A549 (cell line): ENCODE measurements around the gene GLRX2.

Experiments
- CHD4 ChIP-seq: fragments of 200-600 bp; sonication (generic); IDR thresholded peaks from 2 replicates; pipeline ENCODE4 v1.6.1; 2016; ENCODE audit warnings: antibody characterized with exemption, mild to moderate bottlenecking, borderline replicate concordance
- EP300 ChIP-seq, 2 experiments: fragments of >200 bp; sonication (Bioruptor Twin); formaldehyde crosslinking; IDR thresholded peaks; 2 replicates in 1 of 2; 3 replicates in 1 of 2; pipeline ENCODE4 v1.6.1; 2016 to 2017
- HDAC2 ChIP-seq: fragments of 200-600 bp; sonication (generic); IDR thresholded peaks from 2 replicates; pipeline ENCODE4 v1.6.1; 2016
- MAFK ChIP-seq: fragments of 450-650 bp; IDR thresholded peaks from 2 replicates; pipeline ENCODE4 v1.6.1; 2014; ENCODE audit not compliant: partially characterized antibody
- MYC ChIP-seq: IDR thresholded peaks from 2 replicates; pipeline ENCODE4 v1.6.1; 2012; ENCODE audit warnings: mild to moderate bottlenecking, inconsistent platforms, low read length, improper control_type of control experiment, borderline replicate concordance
- POLR2A ChIP-seq: IDR thresholded peaks from 2 replicates; pipeline ENCODE4 v1.6.1; 2012; ENCODE audit warnings: mild to moderate bottlenecking, low read length
- RAD21 ChIP-seq, 2 experiments: fragments of >200 bp in 1 of 2; sonication (Bioruptor Twin) in 1 of 2; formaldehyde crosslinking in 1 of 2; IDR thresholded peaks in 1 of 2; conservative IDR thresholded peaks in 1 of 2; 2 replicates in 1 of 2; 3 replicates in 1 of 2; pipeline ENCODE4 v1.6.1; 2012 to 2018; ENCODE audit warnings: inconsistent platforms in 1 of 2
- RCOR1 ChIP-seq: fragments of 150-350 bp; IDR thresholded peaks from 2 replicates; pipeline ENCODE4 v1.6.1; 2014; ENCODE audit warnings: antibody characterized with exemption, low read length, low read depth
- SREBF2 ChIP-seq: fragments of 450-650 bp; IDR thresholded peaks from 2 replicates; pipeline ENCODE4 v1.6.1; 2014; ENCODE audit warnings: mild to moderate bottlenecking, moderate library complexity
- ZC3H11A ChIP-seq: fragments of 450-650 bp; IDR thresholded peaks from 2 replicates; pipeline ENCODE4 v1.6.1; 2014; ENCODE audit warnings: antibody characterized with exemption, mild to moderate bottlenecking
- TF ChIP-seq, protein P1 (sequence below): fragments of >200 bp; sonication (Bioruptor Twin); formaldehyde crosslinking; IDR thresholded peaks from 3 replicates; pipeline ENCODE4 v1.5.1; 2016
- TF ChIP-seq, protein P2 (sequence below): fragments of >200 bp; sonication (Bioruptor Twin); formaldehyde crosslinking; IDR thresholded peaks from 3 replicates; pipeline ENCODE4 v1.6.1; 2016

DNA sequence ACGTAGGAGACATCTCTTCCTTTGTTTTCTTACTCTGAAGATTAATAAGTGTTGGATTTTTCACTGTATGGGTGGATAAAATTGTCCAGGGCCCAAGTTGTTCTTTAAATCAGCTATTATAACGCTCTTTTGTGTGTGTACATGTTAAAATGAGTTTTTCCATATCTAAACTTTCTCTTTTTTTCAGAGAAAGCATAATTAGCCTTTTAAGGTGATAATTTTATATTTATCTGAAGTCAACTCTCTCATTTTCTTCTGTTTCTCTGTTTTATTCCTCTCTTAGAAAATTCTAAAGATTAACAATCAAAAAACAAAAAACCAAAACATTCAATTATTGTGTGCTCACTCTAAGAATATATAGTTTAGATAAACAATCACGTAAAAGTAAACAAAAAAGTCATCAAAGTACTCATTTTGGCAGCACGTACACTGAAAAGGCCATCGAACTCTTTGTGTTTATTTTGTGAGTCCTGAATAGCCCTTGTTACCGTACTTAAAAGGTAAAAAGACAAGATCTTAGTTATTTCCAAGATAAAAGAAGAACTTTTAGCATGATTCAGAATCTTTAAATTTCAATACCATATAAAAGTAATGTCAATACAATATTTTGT lies 9.4 kb upstream of the GLRX2 start:
- no peak for TF ChIP-seq POLR2A
- no peak for TF ChIP-seq RCOR1
- TF ChIP-seq, protein P1, sequence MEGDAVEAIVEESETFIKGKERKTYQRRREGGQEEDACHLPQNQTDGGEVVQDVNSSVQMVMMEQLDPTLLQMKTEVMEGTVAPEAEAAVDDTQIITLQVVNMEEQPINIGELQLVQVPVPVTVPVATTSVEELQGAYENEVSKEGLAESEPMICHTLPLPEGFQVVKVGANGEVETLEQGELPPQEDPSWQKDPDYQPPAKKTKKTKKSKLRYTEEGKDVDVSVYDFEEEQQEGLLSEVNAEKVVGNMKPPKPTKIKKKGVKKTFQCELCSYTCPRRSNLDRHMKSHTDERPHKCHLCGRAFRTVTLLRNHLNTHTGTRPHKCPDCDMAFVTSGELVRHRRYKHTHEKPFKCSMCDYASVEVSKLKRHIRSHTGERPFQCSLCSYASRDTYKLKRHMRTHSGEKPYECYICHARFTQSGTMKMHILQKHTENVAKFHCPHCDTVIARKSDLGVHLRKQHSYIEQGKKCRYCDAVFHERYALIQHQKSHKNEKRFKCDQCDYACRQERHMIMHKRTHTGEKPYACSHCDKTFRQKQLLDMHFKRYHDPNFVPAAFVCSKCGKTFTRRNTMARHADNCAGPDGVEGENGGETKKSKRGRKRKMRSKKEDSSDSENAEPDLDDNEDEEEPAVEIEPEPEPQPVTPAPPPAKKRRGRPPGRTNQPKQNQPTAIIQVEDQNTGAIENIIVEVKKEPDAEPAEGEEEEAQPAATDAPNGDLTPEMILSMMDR = no peak
- no peak for TF ChIP-seq HDAC2
- no peak for TF ChIP-seq MYC
- TF ChIP-seq, protein P2, sequence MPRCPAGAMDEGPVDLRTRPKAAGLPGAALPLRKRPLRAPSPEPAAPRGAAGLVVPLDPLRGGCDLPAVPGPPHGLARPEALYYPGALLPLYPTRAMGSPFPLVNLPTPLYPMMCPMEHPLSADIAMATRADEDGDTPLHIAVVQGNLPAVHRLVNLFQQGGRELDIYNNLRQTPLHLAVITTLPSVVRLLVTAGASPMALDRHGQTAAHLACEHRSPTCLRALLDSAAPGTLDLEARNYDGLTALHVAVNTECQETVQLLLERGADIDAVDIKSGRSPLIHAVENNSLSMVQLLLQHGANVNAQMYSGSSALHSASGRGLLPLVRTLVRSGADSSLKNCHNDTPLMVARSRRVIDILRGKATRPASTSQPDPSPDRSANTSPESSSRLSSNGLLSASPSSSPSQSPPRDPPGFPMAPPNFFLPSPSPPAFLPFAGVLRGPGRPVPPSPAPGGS = no peak
- TF ChIP-seq RAD21 (conservative IDR thresholded peaks at IDR 0.05 in 1 of 2, IDR thresholded peaks at IDR 0.05 in 1 of 2) = no peak
- TF ChIP-seq MAFK = no peak
- TF ChIP-seq EP300 (IDR thresholded peaks at IDR 0.05) = no peak
- no peak for TF ChIP-seq CHD4
- TF ChIP-seq SREBF2 = no peak
- no peak for TF ChIP-seq ZC3H11A
